GM12864 (cell line): ENCODE data around the gene RXRB.
"Not testable (repeated sequence)": the region's sequence is repeated elsewhere in the genome, so short reads cannot be mapped to it uniquely, and the experiment has no call there.

Experiments used
- DNase-seq: peaks from one replicate; pipeline ENCODE4 v3.0.0-alpha.2; 2011; ENCODE audit warnings: low read depth
- H3K4me3 ChIP-seq: 2 replicates; pipeline ENCODE4 v1.5.1; 2011; ENCODE audit warnings: mild to moderate bottlenecking, low read depth, low read length, control low read depth
- TF ChIP-seq, protein P1 (sequence below): IDR thresholded peaks from 2 replicates; pipeline ENCODE4 v1.5.1; 2011; ENCODE audit warnings: low read depth, mild to moderate bottlenecking, moderate library complexity, low read length, control low read depth, inconsistent platforms; ENCODE audit errors: missing control alignments

Gene RXRB

DNA sequence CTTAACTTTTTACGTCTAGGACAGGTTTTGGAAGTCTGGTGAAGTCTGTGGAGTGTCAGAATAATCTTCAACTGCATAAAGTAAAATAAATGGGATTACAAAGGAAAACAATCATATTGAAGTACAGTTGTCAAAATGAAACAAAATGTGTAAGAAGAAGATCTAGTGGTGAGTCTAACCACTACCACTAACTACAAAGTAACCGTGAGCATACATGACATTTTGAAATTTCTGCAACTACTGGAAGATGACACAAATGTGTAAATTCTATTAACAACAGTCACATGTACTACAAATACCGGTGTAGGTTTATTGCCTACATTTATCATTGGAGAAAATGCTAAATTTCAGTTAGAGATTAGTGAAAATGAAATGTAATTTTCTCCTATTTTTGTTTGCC lies 41.5 kb upstream of the RXRB start:
- DNase-seq = no peak
- H3K4me3 ChIP-seq = no peak overlapping the region
- TF ChIP-seq, protein P1, sequence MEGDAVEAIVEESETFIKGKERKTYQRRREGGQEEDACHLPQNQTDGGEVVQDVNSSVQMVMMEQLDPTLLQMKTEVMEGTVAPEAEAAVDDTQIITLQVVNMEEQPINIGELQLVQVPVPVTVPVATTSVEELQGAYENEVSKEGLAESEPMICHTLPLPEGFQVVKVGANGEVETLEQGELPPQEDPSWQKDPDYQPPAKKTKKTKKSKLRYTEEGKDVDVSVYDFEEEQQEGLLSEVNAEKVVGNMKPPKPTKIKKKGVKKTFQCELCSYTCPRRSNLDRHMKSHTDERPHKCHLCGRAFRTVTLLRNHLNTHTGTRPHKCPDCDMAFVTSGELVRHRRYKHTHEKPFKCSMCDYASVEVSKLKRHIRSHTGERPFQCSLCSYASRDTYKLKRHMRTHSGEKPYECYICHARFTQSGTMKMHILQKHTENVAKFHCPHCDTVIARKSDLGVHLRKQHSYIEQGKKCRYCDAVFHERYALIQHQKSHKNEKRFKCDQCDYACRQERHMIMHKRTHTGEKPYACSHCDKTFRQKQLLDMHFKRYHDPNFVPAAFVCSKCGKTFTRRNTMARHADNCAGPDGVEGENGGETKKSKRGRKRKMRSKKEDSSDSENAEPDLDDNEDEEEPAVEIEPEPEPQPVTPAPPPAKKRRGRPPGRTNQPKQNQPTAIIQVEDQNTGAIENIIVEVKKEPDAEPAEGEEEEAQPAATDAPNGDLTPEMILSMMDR = no peak

DNA sequence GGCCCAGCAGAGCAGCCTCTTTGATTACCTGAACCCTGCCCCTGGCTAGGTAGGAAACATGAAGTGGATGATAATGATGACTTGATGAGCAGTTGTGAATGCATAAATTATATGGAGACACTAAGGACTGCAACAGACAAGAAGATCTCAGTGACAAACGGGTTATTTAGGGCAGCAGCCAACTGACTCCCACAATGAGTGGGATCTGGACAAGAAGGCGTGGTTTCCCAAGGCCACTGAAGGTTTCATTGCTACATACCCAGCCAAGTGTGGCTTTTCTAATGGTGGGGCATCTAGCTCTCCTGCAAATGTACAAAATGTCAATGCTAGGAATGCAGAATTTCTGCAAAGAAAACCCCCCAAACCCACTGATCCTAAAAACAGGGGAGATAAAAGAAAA lies 37.3 kb upstream of the RXRB start:
- DNase-seq = no peak
- H3K4me3 ChIP-seq = no peak overlapping the region
- TF ChIP-seq, protein P1 = no peak

DNA sequence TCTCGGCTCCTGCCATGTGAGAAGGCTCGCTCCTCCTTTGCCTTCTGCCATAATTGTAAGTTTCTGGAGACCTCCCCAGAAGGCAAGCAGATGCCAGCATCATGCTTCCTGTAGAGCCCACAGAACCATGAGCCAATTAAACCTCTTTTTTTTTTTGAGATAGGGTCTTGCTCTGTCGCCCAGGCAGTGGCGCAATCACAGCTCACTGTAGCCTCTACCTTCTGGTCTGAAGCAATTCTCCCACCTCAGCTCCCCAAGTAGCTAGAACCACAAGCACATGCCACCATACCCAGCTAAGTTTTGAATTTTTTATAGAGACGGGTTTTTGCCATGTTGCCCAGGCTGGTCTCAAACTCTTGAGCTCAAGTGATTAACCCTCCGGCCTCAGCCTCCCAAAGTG lies 36.4 kb upstream of the RXRB start:
- H3K4me3 ChIP-seq = no peak overlapping the region
- TF ChIP-seq, protein P1 = no peak
- DNase-seq = no peak

DNA sequence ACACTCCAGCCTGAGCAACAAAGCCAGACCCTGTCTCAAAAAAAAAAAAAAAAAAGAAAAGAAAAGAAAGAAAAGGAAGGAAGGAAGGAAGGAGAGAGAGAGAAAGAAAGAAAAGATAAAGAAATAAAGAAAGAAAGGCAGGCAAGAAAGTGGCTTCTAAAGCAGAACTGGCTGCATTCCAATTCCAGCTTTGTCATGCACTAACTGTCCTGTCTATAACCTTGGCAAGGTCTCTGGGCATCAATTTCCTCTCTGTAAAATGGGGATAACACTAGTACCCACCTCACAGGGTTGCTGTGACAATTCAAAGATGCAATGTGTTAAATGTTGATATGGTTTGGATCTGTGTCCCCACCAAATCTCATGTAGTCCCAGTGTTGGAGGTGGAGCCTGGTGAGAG lies 35.9 kb upstream of the RXRB start:
- no peak for DNase-seq
- TF ChIP-seq, protein P1 = no peak
- no peak overlapping the region for H3K4me3 ChIP-seq

DNA sequence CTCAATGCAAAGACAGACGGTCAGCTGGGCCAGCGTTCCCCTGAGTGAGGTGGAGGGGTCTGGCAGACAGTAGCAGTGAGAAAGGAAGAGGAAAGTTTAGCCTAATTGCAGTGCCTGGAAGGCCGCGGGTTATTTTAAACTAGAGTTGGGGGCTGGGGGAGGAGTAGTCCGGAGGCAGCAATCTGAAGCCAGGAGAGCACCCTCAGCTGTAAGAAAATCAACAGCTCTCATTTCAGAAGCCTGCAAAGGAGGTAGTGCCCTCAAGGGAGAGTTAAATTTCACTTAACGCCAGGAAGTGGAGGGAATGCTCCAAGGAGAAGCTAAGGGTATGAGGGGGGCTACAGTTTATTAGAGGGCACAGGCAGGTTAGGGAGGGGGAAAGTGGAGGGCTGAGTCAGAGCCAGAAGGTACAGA lies 34.8 kb upstream of the RXRB start:
- no peak overlapping the region for H3K4me3 ChIP-seq
- TF ChIP-seq, protein P1 = no peak
- DNase-seq = no peak

DNA sequence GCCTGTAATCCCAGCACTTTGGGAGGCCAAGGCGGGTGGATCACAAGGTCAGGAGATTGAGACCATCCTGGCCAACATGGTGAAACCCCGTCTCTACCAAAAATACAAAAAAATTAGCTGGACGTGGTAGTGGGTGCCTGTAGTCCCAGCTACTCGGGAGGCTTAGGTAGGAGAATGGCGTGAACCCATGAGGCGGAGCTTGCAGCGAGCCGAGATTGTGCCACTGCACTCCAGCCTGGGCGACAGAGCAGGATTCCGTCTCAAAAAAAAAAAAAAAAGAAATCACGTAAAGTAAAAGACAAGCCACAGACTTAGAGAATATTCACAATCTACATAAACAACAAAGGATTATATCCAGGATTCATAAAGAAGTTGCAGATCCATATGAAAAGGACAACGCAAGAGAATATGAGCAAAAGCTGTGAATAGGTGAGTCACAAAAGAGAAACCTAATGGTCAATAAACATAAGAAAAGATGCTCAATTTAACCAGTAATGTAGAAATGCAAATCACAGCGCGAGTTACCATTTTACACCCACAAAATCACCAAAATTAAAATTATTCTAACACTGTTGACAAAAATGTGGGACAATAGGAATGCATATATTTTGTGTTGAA lies 26.1 kb upstream of the RXRB start:
- not testable (repeated sequence) for DNase-seq, H3K4me3 ChIP-seq

DNA sequence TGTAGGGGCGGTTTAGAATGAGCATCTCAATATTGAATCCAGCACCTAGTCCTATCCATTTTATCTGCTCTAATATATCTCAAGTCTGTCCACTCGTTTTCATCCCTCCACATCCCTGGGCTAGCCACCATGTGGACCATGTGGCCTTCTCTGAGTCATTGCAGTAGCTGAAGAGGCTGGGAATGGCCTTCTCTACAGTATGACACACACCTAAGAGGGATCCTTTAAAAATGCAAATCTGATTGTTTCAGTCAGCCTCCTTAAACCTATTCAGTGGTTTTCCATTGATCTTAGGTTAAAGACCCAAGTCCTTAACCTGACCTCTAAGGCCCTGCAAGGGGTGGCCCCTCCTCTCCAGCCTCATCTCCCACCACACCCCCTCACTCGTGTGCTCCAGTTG lies 17.2 kb upstream of the RXRB start:
- DNase-seq = no peak
- no peak overlapping the region for H3K4me3 ChIP-seq
- TF ChIP-seq, protein P1 = no peak
